ENCODE results near the gene HIF3A.
A peak's percentile ranks its signal among the peaks of the same experiment; 100 is the strongest.

HIF3A gene

DNA sequence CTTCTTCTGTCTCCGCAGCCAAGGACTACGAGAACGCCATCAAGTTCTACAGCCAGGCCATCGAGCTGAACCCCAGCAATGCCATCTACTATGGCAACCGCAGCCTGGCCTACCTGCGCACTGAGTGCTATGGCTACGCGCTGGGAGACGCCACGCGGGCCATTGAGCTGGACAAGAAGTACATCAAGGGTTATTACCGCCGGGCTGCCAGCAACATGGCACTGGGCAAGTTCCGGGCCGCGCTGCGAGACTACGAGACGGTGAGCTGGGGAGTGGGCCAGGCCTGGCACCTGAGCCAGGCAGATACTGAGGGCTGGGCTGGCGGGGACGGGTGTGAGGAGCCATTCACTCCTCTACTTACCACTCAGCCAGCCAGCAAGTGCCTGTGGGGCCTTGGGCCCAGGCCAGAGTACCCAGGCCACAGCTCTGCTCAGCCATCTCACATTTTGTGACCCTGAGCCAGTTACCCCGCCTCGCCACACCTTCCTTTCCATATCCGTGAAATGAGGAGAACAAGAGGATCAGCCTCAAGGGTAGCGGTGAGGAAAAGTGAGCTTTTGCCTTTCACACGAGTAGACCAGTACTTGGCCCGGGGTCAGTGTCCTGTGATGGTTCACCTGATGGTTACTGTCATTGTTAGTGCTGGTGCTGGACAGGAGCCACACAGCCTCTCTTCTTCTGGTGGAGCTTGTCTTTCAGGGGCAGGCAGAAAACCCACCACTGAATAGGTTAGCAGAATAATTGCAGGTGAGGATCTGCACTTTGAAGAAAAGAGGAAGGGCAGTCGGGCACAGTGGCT, 57.1 kb downstream of the HIF3A start:
- H3K4me1 Mint-ChIP-seq (ENCODE audit: low read depth), result peaks cover 40% of the 10 kb centered on the region
- no peak overlapping the region for H3K27ac Mint-ChIP-seq
- H3K9me3 Mint-ChIP-seq, result no peaks in the 10 kb centered on the region
- peaks cover 39% of the 10 kb centered on the region for H3K36me3 Mint-ChIP-seq (ENCODE audit: low read depth)
- no peaks in the 10 kb centered on the region for H3K27me3 Mint-ChIP-seq (ENCODE audit: low read depth)
- no peak overlapping the region for H3K4me3 Mint-ChIP-seq

DNA sequence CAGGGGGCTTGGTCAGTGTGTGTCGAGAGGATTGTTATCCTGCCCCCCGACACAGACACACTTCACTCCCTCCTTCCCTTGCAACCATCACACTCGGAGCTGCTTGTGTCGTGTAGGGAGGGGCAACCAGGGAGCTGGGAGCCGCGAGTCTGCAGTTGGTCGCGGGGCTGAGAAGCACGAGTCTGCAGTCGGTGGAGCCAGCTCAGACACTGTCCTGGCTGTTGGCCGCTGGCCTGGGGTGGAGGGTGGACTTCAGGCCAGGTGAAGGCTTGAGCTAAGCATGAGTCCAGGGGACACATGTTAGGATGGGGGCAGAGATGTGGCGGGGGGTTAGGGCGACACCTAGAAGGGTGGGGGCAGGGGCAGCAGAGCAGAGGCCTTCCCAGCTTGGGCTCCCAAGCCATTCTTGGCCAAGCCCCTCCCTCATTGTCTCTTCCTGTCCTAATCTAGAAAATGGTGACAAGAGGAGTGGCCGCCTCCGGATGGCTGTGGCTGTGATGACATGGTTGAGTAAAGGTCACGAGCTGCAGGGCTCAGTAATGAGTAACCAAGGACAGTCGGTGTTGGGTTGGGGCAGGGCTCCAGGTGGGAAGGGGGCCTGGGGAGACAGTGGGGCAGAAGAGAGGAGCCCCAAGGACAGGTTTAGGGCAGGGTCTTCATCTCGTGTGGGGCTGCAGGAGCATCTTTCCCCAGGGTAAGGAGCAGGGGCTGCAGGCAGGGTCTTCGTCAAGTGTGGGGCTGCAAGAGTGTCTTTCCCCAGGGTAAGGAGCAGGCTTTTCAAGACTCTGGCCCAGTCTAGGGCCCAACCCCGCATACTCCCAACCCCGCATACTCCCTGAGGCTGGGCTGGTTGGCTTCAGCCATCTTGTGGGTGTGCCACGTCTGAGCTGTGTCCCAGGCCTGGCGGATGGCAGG, 58.6 kb downstream of the HIF3A start:
- peaks cover 31% of the 10 kb centered on the region for H3K36me3 Mint-ChIP-seq (ENCODE audit: low read depth)
- no peak overlapping the region for H3K4me3 Mint-ChIP-seq
- peak overlapping the region; percentile 53 for H3K27ac Mint-ChIP-seq
- H3K27me3 Mint-ChIP-seq (ENCODE audit: low read depth), result no peaks in the 10 kb centered on the region
- H3K9me3 Mint-ChIP-seq, result no peaks in the 10 kb centered on the region
- H3K4me1 Mint-ChIP-seq (ENCODE audit: low read depth), result peaks cover 26% of the 10 kb centered on the region

DNA sequence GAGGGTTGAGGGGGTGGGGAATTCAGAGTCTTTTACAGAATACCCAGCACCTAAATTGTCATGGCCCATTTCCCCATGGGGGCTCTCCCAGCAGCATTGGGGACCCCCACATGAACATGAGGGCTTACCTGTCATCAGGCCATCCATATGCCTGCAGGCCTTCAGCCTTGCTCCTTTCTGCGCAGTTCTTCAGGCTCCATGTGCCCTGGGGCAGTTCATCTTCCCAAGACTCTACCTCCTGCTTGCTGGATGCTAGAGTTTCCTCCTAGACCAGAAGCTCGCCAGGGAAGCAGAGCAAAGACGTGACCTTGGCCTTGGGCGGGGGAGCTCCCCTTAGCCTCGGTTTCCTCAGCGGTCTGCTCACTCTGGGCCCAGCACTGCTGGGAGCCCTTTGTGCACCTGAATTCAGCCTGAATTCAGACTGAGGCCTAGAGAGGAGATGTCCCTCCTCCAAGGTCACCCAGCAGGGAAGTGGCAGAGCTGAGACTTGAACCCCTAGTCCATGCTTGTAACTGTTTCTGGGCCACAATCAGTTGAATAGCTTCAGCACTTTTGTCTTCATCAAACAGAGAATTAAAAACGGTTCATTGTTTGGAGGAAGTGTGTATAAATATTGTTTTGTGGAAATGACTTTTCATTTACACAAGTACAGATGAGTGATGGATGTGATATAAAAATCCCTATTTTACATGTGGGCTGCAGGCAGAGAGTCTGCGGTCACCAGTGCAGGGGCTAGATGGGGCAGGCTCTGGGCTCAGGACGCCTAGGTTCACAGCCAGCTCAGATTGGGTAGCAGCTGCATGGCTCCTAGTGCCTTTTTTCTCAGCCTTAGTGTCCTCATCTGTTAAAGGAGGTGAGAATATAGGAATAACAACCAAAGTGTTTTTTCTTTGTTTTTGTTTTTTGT, 59.6 kb downstream of the HIF3A start:
- Mint-ChIP-seq H3K4me1 (ENCODE audit: low read depth) (peaks cover 21% of the 10 kb centered on the region), H3K27me3 (ENCODE audit: low read depth) (no peaks in the 10 kb centered on the region), H3K27ac (no peak overlapping the region), H3K4me3 (no peak overlapping the region), H3K36me3 (ENCODE audit: low read depth) (peaks cover 31% of the 10 kb centered on the region), H3K9me3 (no peaks in the 10 kb centered on the region)

DNA sequence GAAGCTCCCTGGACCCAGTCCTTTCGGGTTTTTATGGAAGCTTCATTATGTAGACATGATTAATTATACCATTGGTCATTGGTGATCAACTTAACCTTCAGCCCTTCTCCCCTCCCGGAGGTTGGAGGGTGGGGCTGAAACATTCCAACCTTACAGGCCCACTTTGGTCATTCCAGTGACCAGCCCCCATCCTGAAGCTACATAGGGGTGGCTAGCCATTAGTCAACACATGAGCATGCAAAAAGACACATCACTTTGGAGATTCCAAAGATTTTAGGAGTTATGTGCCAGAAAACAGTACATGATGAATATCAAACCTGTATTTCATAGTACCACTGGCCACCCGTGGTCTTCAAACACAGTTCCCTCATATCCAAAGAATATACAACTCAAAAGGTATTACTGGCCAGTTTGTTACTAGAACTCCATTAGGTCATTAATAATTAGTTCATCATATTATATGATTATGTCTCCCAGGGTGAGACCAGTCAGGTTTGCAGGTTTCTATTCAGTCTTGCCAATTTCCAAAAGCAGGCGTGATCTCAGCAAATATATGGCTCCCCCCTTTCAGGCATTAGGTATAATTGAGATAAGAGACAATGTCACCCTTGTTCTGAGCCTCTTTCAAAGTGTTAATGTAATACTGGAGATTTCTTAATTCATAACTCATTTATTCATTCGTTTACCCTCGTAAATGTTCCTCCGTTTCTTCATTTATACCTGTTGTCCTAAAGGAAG, 61.2 kb downstream of the HIF3A start:
- Mint-ChIP-seq H3K9me3 (no peaks in the 10 kb centered on the region), H3K36me3 (ENCODE audit: low read depth) (peaks cover 31% of the 10 kb centered on the region), H3K4me1 (ENCODE audit: low read depth) (peaks cover 18% of the 10 kb centered on the region)

DNA sequence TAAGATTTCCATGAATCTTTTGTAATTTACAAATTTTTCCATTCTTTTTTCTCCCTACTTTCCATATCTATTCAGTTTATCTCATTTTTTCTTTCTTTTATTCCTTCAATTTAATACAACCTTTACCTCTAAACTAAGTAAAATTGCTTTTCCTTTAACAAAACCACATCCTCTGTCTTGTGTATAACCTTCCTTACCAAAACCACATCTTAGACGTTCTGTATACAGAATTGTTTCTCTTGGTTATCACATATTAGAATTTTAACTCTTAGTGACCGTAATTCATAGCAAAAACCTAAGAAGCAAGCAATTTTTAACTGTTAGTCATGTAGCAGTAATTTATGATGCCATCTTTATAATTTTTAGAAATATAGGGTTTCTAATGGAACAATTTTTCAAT, 65.1 kb downstream of the HIF3A start:
- no peaks in the 10 kb centered on the region for H3K9me3 Mint-ChIP-seq
- peak overlapping the region; percentile 72 for H3K27ac Mint-ChIP-seq
- H3K36me3 Mint-ChIP-seq (ENCODE audit: low read depth), result peaks cover 24% of the 10 kb centered on the region
- H3K4me3 Mint-ChIP-seq, result peak overlapping the region; percentile 79
- H3K27me3 Mint-ChIP-seq (ENCODE audit: low read depth), result no peaks in the 10 kb centered on the region
- peaks cover 21% of the 10 kb centered on the region for H3K4me1 Mint-ChIP-seq (ENCODE audit: low read depth)

More for the DNA sequence above, 61.2 kb downstream of the HIF3A start:
- H3K27me3 Mint-ChIP-seq (ENCODE audit: low read depth), result no peaks in the 10 kb centered on the region
- H3K27ac Mint-ChIP-seq, result no peak overlapping the region
- no peak overlapping the region for H3K4me3 Mint-ChIP-seq

DNA sequence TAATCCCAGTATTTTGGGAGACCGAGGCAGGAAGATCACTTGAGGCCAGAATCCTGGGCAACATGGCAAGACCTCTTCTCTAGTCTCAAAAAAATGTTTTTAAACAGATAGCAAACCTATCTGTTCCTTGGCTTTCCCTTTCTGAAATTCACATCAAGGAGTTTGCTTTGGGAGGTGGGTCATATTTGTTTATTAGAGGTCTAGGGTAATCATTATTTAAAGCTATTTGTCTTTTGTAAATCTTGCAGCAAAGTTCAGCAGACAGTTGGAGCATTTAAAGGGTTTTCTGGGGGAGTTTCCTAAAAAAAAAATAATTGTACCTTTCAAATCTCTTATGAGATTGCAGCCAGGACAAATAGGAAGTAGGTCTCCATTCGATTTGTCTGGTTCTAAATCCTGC, 67.5 kb downstream of the HIF3A start:
- H3K27me3 Mint-ChIP-seq (ENCODE audit: low read depth), result no peaks in the 10 kb centered on the region
- H3K36me3 Mint-ChIP-seq (ENCODE audit: low read depth), result peaks cover 15% of the 10 kb centered on the region
- no peak overlapping the region for H3K27ac Mint-ChIP-seq
- H3K9me3 Mint-ChIP-seq, result no peaks in the 10 kb centered on the region
- H3K4me1 Mint-ChIP-seq (ENCODE audit: low read depth), result peaks cover 20% of the 10 kb centered on the region
- no peak overlapping the region for H3K4me3 Mint-ChIP-seq

DNA sequence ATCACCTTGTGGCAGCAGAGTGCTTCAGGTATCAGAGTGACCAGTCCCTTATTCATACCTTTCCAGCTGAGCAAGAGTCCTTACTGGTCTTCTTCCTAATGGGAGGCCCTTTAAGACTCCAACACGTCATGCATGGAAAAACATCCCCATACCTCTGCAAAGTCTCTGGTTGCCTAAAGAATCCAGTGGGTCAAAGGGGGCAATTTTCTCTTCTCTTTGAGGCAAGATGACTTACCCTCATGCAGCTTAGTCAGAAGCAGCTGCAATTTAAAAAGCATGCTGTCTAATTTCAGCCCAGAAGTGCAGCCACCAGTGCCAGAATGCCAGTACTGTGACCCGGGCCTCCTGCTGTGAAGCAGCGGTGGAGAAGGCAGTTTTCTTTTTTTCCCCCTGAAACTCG, 68.7 kb downstream of the HIF3A start:
- Mint-ChIP-seq H3K27ac (no peak overlapping the region), H3K4me1 (ENCODE audit: low read depth) (peaks cover 20% of the 10 kb centered on the region), H3K4me3 (no peak overlapping the region)

DNA sequence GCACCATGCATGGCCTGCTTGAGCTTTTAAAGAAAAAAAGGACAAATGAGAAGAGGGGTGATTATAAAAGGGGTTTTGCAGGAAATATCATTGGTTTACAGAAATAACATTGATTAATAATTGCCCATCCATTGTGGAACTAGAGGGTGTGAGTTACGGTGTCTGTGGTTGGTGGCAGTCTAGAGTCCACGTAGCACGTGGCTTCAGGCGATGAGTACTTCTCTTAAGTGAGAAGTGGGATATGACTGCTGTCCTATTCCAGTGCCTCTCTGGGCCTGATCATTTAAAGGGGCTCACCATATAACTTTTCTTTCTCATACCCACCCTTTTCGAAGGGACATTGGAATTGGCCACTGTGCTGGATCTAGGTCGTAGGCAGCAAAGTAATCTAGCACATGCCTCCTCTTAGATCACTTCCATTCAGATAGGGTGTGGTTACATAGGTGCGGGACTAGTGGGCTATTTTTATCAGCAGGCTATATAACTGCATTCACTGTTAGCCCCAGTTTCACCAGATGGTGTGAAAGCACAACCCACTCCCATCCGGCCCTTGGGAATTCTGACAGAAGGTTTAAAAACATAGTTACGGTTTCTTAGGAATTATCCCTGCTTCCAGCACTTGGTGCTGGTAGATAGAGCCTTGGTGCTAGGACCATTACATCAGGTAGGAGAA, 69.9 kb downstream of the HIF3A start:
- Mint-ChIP-seq H3K4me1 (ENCODE audit: low read depth) (peaks cover 24% of the 10 kb centered on the region), H3K36me3 (ENCODE audit: low read depth) (peaks cover 15% of the 10 kb centered on the region), H3K27me3 (ENCODE audit: low read depth) (no peaks in the 10 kb centered on the region), H3K4me3 (no peak overlapping the region), H3K9me3 (no peaks in the 10 kb centered on the region), H3K27ac (no peak overlapping the region)

More for the DNA sequence above, 68.7 kb downstream of the HIF3A start:
- H3K9me3 Mint-ChIP-seq, result no peaks in the 10 kb centered on the region
- H3K27me3 Mint-ChIP-seq (ENCODE audit: low read depth), result no peaks in the 10 kb centered on the region
- peaks cover 15% of the 10 kb centered on the region for H3K36me3 Mint-ChIP-seq (ENCODE audit: low read depth)

DNA sequence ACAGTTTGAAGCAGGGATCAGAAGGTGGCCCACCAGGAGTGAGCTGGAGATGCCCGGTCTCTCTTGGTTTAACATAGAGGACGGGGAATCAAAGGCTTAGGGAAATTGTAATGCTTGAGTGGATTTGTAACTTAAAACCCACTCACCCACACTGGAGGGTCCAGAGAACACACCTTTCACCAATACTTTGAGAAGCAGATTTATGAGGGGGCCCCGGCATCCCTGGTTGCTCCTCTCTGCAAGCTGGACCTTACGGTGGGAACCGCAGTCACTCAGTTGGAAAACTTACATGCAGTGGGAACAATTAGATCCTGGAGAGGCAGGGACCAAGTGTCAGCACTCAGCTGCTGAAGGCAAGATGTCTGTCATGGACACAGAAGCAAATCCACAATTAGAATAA, 70.6 kb downstream of the HIF3A start:
- Mint-ChIP-seq H3K27ac (no peak overlapping the region), H3K27me3 (ENCODE audit: low read depth) (no peaks in the 10 kb centered on the region), H3K4me3 (no peak overlapping the region), H3K9me3 (no peaks in the 10 kb centered on the region), H3K36me3 (ENCODE audit: low read depth) (peaks cover 13% of the 10 kb centered on the region), H3K4me1 (ENCODE audit: low read depth) (peaks cover 24% of the 10 kb centered on the region)

DNA sequence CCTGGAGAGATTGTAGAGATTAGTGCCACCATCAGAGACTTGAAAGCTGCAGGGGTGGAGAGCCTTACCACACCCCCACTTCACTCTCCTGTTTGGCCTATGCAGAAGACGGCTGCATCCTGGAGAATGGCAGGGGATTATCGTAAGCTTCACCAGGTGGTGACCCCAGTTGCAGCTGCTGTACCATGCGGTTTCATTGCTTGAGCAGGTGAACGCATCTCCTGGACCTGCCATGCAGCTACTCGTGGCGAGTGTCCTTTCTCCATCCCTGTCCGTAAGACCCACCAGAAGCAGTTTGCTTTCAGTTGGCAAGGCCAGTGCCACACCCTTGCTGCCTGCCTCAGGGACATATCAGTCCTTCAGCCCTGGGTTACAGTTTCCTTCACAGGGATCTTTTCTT, 71.3 kb downstream of the HIF3A start:
- H3K36me3 Mint-ChIP-seq (ENCODE audit: low read depth), result peaks cover 13% of the 10 kb centered on the region

DNA sequence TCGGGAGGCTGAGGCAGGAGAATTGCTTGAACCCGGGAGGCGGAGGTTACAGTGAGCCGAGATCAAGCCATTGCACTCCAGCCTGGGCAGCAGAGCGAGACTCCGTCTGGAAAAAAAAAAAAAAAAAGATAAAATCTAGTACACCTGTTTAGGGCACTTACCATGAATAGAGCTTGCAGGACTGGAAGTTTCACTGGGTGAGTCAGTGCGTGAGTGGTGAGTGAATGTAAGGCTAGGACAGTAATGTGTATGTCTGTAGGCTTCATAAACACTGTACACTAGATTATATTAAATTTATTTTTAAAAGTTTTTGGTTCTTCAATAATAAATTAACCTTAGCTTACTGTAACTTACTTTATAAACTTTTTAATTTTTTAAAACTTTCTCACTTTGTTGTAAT, 73.0 kb downstream of the HIF3A start:
- H3K9me3 Mint-ChIP-seq, result no peaks in the 10 kb centered on the region
- peaks cover 5% of the 10 kb centered on the region for H3K36me3 Mint-ChIP-seq (ENCODE audit: low read depth)

More for the DNA sequence above, 71.3 kb downstream of the HIF3A start:
- Mint-ChIP-seq H3K4me1 (ENCODE audit: low read depth) (peaks cover 24% of the 10 kb centered on the region), H3K4me3 (no peak overlapping the region), H3K27ac (no peak overlapping the region), H3K9me3 (no peaks in the 10 kb centered on the region), H3K27me3 (ENCODE audit: low read depth) (no peaks in the 10 kb centered on the region)

DNA sequence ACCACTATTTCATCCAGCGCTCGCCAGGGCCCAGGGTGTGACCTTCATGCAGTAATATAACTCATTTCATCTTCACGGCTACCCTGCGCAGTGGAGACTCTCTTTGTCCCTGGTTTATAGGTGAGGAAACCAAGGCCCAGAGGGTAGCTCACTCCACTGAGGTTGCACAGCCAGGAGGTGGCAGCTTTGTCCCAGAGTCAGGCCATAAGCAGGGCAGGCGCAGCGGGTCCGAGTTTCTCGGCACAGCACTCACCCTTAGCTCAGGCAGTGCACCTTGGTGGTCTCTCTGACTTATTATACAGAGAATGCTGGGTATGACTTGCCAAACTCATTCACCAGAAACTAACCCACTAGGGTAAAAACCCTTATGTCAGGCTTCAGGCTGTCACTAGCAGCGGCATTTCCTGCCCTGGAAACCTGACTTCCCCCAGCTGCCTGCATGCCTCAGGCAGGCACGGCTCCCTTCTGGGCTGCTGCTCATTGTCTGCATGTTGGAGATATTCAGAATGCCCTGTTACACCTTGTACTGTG, 74.6 kb downstream of the HIF3A start:
- Mint-ChIP-seq H3K27ac (peak overlapping the region; percentile 42), H3K27me3 (ENCODE audit: low read depth) (no peaks in the 10 kb centered on the region), H3K9me3 (no peaks in the 10 kb centered on the region), H3K4me3 (no peak overlapping the region), H3K4me1 (ENCODE audit: low read depth) (peaks cover 15% of the 10 kb centered on the region), H3K36me3 (ENCODE audit: low read depth) (peaks cover 10% of the 10 kb centered on the region)

More for the DNA sequence above, 73.0 kb downstream of the HIF3A start:
- Mint-ChIP-seq H3K27ac (no peak overlapping the region), H3K4me3 (no peak overlapping the region), H3K27me3 (ENCODE audit: low read depth) (no peaks in the 10 kb centered on the region), H3K4me1 (ENCODE audit: low read depth) (peaks cover 19% of the 10 kb centered on the region)

DNA sequence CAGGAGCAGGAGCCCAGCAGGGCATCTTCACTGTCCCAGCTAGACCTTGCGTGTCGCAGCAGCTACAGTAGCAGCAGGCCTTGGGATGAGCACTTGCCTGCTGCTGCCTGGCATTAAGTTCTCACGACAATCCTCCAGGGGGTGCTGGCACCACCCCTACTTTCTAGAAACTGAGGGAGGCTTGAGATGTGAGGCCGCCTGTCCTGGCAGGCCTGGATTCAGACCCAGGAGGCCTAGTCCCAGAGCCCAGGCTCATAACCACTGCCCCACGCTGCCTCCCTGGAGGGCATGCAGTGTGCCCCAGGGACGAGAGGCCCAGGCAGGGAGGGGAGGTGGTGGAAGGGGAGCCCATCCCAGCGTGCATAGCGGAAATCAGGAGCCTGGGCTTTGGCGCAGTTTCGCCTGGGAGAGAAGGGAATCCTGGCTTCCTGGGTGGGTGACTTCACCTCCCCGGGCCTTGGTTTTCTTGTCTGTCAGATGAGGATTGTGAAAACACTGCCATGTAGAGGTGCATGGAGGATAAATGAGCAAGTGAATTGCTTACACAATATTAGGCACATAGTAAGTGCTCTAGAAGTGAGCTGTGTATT, 76.2 kb downstream of the HIF3A start:
- no peak overlapping the region for H3K4me3 Mint-ChIP-seq
- H3K27me3 Mint-ChIP-seq (ENCODE audit: low read depth), result no peaks in the 10 kb centered on the region
- H3K36me3 Mint-ChIP-seq (ENCODE audit: low read depth), result peaks cover 19% of the 10 kb centered on the region
- H3K4me1 Mint-ChIP-seq (ENCODE audit: low read depth), result peaks cover 15% of the 10 kb centered on the region
- no peaks in the 10 kb centered on the region for H3K9me3 Mint-ChIP-seq
- H3K27ac Mint-ChIP-seq, result no peak overlapping the region
